GM12892 (cell line): Measurements from ENCODE around the gene SPNS1.

Source experiments
- POLR2A ChIP-seq: IDR thresholded peaks from 2 replicates; pipeline ENCODE4 v1.6.1; 2011; ENCODE audit warnings: low read depth, low read length, control low read depth
- POLR2AphosphoS5 ChIP-seq: IDR thresholded peaks from 2 replicates; pipeline ENCODE4 v1.6.1; 2011; ENCODE audit warnings: low read depth, low read length, control low read depth
- TAF1 ChIP-seq: IDR thresholded peaks from 2 replicates; pipeline ENCODE4 v1.6.1; 2011; ENCODE audit warnings: low read depth, mild to moderate bottlenecking, control low read depth, low read length, borderline replicate concordance

GRCh38 chr16:28985211-28986041 is 10.8 kb downstream of the SPNS1 start:
- no peak for TF ChIP-seq POLR2AphosphoS5
- TF ChIP-seq POLR2A: no peak
- TF ChIP-seq TAF1: no peak
